ENCODE results near the gene CENPVL3.
"Not testable (repeated sequence)": the region's sequence is repeated elsewhere in the genome, so short reads cannot be mapped to it uniquely, and the experiment has no call there.

CENPVL3 gene

DNA sequence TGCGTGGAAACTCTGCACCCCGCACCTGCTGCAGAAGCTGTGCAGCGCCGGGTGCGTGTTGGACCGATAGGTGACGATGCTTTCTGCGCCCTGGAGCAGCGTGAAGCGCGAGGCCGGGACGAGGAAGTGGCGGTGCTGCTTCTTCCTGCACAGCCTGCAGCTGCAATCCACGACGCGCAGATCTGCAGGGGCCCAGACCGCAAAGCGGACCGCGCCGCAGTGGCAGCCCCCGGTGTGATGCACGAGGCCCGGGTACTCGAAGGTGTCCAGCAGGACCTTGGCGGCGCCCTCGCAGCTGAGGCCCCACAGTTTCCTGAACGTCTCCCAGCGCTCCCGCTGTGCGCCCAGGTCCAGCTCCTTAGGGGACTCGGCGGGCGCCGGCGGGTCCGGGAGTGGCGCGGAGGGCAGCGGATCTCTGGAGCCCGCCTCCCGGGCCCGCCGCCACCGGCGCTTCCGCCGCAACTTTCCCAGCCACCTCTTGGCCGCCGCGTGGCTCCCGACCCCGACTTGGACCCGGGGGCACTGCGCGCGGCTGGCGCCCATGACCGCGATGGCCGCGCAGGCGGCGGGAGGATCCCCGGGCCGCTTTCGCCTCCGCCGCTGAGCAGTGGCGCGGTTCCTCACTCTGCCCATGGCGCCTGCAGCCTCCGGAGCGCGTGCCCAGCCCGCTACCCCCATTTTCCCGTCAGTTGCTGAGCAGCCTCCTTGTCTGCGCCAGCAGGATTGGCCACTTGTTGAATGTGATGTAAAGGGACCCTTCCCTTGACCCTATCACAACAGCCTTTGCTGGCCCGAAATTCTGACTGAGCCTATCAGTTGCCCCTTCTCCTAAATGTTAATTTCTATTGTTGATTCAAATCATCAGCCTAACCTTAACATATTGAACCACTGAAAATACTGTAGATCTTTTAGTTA, at the start of gene CENPVL3:
Gene CENPVL3, minus strand, starts transcription at position 672 of the 915 bp plus-strand sequence. Its CDS starts 39 bp downstream, at position 633.
- DNase-seq, result peak in 13 of 58 donors; percentile 0 to 20 (median 2)

DNA sequence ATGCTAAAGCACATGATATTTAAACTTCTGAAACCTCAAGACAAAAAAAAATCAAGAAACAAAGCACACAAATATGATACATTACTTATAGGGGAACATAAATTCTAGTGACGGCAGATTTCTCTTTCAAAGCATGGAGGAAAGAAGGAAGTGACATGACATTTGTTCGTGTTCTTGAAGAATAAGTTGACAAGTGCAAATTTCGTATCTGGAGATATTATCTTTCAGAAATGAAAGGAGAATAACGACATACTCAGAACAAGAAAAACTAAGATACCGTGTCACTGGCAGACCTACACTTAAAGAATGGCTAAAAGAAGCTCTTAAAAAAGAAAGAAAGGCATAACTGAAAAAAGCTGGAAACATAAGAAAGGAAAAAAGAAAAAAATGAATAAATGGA, 47.3 kb upstream of the CENPVL3 start:
- no peak for DNase-seq

DNA sequence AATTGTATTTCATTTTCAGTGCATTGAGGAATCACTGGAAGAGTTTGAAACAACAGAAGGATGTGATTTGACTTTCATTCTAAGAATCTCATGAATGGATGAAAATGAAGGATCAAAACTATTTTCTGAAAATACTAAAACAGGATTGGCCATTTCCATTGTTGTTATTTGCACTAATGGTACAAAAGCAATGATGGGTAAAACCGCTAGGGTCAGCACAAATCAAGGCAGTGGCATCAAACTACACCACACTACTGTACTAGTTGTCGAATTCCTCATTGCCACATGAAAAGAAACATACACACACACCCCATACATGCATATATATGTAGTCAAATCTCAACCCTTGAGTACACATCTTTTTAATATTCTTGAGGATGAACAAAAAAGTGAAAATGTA, 24.7 kb upstream of the CENPVL3 start:
- DNase-seq, result no peak

DNA sequence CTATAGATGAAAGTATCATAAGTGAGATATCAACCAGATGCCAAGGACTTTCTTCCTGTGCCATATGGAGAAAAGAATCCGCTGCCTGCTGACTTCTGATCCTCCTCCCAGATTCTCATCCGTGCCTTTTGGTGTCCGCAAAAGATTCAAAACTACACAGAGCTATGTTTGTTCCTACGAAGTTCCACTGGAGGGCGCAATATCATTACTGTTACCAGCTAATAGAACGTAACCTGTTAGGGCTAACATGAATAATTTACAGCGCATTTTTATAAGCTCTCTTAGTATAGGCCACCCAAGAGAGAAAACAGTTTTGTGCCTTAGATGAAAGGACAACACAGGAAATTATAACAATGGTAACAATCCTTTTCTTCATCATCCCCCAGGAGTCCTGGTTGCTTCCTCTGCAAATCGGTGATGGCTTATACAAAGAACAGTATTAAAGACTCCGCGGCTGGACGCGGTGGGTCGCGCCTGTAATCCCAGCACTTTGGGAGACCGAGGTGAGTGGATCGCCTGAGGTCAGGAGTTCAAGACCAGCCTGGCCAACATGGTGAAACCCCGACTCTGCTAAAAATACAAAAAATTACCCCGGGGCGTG, 22.8 kb upstream of the CENPVL3 start:
- peak in 10 of 58 donors; percentile 0 to 29 (median 1) for DNase-seq

DNA sequence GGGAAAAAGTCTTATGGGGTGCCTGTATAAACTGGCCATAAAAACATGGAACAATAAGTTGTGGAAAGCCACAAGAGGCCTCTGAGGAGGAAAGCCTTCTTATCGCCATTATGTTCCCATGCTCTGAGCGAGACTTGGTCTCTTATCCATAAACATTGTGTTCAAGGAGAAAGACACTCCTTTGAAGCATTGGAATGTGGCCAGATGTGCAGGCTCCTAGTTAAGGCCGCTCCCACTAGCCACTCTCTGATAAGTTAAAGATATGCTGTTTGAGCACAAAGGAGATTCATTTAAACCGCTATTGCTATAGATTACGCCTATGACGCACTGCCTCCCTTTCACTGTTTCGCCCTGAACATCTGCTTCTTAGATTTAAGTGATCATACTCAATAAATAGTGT, 17.8 kb upstream of the CENPVL3 start:
- DNase-seq, result not testable (repeated sequence)

- peak in 1 of 58 donors; percentile 2 for DNase-seq
These were observed 4.2 kb downstream of the CENPVL3 start for GRCh38 chrX:51614353-51615012.

- DNase-seq, result no peak
These were observed 9.9 kb downstream of the CENPVL3 start for GRCh38 chrX:51608766-51609165.

GRCh38 chrX:51608126-51608525, 10.6 kb downstream of the CENPVL3 start:
- peak in 2 of 58 donors; percentile 5 to 11 for DNase-seq

DNA sequence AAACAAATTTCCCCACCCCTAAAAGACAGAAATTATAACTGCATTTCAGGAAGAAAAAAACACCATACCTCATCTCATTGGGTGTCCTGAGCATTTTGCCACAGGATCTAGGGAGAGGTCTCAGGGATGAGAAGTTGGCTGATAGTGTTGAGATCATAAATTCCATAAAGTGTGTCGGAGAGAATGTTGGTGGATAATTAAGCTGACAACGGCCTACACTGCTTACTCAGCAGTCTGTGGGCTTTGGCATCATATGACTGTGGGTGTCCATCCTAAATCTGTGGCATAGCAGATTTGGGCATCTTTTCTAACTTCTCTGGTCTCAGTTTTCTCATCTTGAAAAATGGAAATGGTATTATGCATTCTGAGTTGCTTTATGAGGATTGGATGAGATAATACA, 12.3 kb downstream of the CENPVL3 start:
- DNase-seq, result no peak

GRCh38 chrX:51598899-51599298, 19.8 kb downstream of the CENPVL3 start:
- DNase-seq, result no peak

- no peak for DNase-seq
These were observed 46.8 kb downstream of the CENPVL3 start for GRCh38 chrX:51571874-51572273.

DNA sequence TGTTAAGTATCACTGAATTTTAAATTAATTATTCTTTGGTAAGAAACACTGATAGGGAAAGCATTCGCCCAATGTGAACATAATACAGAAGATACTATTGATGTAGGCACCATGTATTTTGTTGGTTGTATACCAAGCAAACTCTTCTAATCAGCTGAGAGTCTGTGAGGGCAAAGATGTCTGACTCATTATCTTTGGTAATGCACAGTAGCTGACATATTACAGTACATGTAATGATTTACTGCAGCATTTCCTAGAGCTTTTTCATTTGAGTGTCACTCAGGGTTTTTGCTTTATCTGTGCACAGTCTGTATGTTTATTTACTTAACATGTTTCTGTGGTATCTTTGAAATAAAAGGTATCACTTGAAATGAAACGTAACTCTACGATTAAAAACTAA, 49.2 kb downstream of the CENPVL3 start:
- DNase-seq, result no peak

- no peak for DNase-seq
These were observed 50.1 kb downstream of the CENPVL3 start for GRCh38 chrX:51568586-51568985.
